ENCODE measurements around the gene MBNL3. TPM values are rescaled to one million over a fixed set of nuclear protein-coding genes. Genes with fewer than 3 reads are reported as not detected.

MBNL3 gene
- total and polyA plus RNA-seq, 9 of the 15 experiments (the other 6 are each of a cell fraction or from before 2014, with no cell fraction given), result under 0.01 to 0.25 (median 0.16) TPM

DNA sequence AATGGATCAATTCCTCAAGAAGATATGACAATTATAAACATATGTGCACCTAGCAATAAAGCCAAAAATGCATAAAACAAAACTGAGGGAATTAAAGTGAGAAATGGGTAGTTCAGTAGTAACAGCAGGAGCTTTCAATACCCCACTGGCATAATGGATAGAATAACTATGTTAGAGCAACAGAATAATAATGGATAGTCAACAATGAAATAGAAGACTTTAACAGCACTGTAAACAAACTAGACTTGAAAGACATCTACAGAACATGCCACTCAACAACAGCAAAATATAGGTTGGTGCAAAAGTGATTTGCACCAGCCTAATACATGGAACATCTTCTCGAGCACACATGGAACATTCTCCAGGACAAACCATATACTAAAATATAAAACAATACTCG, 20.0 kb upstream of the MBNL3 start:
- DNase-seq (ENCODE audit: extremely low read depth in 1 of 4, low spot score in 3 of 4), result no peak
- no peak for TF ChIP-seq BDP1 (IDR thresholded peaks at IDR 0.05; ENCODE audit: insufficient read depth, insufficient read length)
- TF ChIP-seq, protein P1, sequence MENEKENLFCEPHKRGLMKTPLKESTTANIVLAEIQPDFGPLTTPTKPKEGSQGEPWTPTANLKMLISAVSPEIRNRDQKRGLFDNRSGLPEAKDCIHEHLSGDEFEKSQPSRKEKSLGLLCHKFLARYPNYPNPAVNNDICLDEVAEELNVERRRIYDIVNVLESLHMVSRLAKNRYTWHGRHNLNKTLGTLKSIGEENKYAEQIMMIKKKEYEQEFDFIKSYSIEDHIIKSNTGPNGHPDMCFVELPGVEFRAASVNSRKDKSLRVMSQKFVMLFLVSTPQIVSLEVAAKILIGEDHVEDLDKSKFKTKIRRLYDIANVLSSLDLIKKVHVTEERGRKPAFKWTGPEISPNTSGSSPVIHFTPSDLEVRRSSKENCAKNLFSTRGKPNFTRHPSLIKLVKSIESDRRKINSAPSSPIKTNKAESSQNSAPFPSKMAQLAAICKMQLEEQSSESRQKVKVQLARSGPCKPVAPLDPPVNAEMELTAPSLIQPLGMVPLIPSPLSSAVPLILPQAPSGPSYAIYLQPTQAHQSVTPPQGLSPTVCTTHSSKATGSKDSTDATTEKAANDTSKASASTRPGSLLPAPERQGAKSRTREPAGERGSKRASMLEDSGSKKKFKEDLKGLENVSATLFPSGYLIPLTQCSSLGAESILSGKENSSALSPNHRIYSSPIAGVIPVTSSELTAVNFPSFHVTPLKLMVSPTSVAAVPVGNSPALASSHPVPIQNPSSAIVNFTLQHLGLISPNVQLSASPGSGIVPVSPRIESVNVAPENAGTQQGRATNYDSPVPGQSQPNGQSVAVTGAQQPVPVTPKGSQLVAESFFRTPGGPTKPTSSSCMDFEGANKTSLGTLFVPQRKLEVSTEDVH (IDR thresholded peaks at IDR 0.05; ENCODE audit: low read depth, partially characterized antibody), result no peak
- TF ChIP-seq, protein P2, sequence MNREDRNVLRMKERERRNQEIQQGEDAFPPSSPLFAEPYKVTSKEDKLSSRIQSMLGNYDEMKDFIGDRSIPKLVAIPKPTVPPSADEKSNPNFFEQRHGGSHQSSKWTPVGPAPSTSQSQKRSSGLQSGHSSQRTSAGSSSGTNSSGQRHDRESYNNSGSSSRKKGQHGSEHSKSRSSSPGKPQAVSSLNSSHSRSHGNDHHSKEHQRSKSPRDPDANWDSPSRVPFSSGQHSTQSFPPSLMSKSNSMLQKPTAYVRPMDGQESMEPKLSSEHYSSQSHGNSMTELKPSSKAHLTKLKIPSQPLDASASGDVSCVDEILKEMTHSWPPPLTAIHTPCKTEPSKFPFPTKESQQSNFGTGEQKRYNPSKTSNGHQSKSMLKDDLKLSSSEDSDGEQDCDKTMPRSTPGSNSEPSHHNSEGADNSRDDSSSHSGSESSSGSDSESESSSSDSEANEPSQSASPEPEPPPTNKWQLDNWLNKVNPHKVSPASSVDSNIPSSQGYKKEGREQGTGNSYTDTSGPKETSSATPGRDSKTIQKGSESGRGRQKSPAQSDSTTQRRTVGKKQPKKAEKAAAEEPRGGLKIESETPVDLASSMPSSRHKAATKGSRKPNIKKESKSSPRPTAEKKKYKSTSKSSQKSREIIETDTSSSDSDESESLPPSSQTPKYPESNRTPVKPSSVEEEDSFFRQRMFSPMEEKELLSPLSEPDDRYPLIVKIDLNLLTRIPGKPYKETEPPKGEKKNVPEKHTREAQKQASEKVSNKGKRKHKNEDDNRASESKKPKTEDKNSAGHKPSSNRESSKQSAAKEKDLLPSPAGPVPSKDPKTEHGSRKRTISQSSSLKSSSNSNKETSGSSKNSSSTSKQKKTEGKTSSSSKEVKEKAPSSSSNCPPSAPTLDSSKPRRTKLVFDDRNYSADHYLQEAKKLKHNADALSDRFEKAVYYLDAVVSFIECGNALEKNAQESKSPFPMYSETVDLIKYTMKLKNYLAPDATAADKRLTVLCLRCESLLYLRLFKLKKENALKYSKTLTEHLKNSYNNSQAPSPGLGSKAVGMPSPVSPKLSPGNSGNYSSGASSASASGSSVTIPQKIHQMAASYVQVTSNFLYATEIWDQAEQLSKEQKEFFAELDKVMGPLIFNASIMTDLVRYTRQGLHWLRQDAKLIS (CRISPR knock-in tag; IDR thresholded peaks at IDR 0.05), result no peak
- no peak for TF ChIP-seq ZNF77 (CRISPR knock-in tag; IDR thresholded peaks at IDR 0.05)
- TF ChIP-seq, protein P3, sequence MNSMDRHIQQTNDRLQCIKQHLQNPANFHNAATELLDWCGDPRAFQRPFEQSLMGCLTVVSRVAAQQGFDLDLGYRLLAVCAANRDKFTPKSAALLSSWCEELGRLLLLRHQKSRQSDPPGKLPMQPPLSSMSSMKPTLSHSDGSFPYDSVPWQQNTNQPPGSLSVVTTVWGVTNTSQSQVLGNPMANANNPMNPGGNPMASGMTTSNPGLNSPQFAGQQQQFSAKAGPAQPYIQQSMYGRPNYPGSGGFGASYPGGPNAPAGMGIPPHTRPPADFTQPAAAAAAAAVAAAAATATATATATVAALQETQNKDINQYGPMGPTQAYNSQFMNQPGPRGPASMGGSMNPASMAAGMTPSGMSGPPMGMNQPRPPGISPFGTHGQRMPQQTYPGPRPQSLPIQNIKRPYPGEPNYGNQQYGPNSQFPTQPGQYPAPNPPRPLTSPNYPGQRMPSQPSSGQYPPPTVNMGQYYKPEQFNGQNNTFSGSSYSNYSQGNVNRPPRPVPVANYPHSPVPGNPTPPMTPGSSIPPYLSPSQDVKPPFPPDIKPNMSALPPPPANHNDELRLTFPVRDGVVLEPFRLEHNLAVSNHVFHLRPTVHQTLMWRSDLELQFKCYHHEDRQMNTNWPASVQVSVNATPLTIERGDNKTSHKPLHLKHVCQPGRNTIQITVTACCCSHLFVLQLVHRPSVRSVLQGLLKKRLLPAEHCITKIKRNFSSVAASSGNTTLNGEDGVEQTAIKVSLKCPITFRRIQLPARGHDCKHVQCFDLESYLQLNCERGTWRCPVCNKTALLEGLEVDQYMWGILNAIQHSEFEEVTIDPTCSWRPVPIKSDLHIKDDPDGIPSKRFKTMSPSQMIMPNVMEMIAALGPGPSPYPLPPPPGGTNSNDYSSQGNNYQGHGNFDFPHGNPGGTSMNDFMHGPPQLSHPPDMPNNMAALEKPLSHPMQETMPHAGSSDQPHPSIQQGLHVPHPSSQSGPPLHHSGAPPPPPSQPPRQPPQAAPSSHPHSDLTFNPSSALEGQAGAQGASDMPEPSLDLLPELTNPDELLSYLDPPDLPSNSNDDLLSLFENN (IDR thresholded peaks at IDR 0.05; ENCODE audit: low read depth in 2 of 2, low read length in 2 of 2), result no peak
- H3K27ac ChIP-seq (ENCODE audit: extremely low read depth, low read depth, low read length), result no peak overlapping the region
- ChIA-PET POLR2A (no interaction called here), CTCF (ENCODE audit: low intra/inter-chr PET ratio) (interaction anchor here (0.7 kb wide), 1 partner anchor 167 kb away, joined by 3 read pairs; no protein-coding TSS in a partner anchor)
- H3K36me3 ChIP-seq (ENCODE audit: control insufficient read depth, insufficient read depth, low read length), result no peaks in the 10 kb centered on the region
- no peaks in the 10 kb centered on the region for H3K9me3 ChIP-seq (replicated peaks; ENCODE audit: control insufficient read depth, insufficient read depth, low read depth, low read length)
- H3K4me3 ChIP-seq, result no peak overlapping the region
- ATAC-seq, result no peak
- no peaks in the 10 kb centered on the region for H3K27me3 ChIP-seq (ENCODE audit: control insufficient read depth in 2 of 2, insufficient read depth in 2 of 2, low read length in 2 of 2)
- H3K9me1 ChIP-seq (ENCODE audit: control insufficient read depth, insufficient read depth, low read length), result no peaks in the 10 kb centered on the region
- FAIRE-seq, result no peak
- H2AFZ ChIP-seq (ENCODE audit: low read depth, low read length), result no peak overlapping the region
- intact Hi-C loops (cut with micrococcal nuclease), result no loop called here
- no peaks in the 10 kb centered on the region for H3K4me1 ChIP-seq (replicated peaks in 1 of 2; ENCODE audit: control insufficient read depth in 2 of 2, insufficient read depth in 2 of 2, low read length in 2 of 2)
- H3K4me2 ChIP-seq (ENCODE audit: insufficient read depth, low read length), result no peak overlapping the region
- in situ Hi-C loops (cut with MboI), result no loop called here
- no peaks in the 10 kb centered on the region for H4K20me1 ChIP-seq (replicated peaks; ENCODE audit: control insufficient read depth, insufficient read depth, low read length)
- WGBS (ENCODE audit: insufficient coverage, low coverage, missing lambda C conversion rate), result 0% methylated on average over 2 of the region's 2 CpGs
- H3K9ac ChIP-seq (ENCODE audit: insufficient read depth in 1 of 2, low read depth in 2 of 2, low read length in 2 of 2), result no peak overlapping the region
- H3K79me2 ChIP-seq (ENCODE audit: control insufficient read depth, insufficient read depth, low read length), result no peaks in the 10 kb centered on the region
- no TSS peak for BruUV-seq (replicated peaks)
